Ishikawa (cell line): ENCODE data around the gene NUCKS1.

Source experiments
- CEBPB ChIP-seq: IDR thresholded peaks from 2 replicates; pipeline ENCODE4 v1.6.1; 2012
- CREB1 ChIP-seq: IDR thresholded peaks from 2 replicates; pipeline ENCODE4 v1.6.1; 2012; ENCODE audit warnings: low read depth
- EGR1 ChIP-seq: IDR thresholded peaks from 2 replicates; pipeline ENCODE4 v1.6.1; 2012
- EP300 ChIP-seq: IDR thresholded peaks from 2 replicates; pipeline ENCODE4 v1.6.1; 2012; ENCODE audit warnings: borderline replicate concordance
- FOXM1 ChIP-seq: IDR thresholded peaks from 2 replicates; pipeline ENCODE4 v1.6.1; 2012; ENCODE audit warnings: low read depth, borderline replicate concordance
- MAX ChIP-seq: IDR thresholded peaks from 2 replicates; pipeline ENCODE4 v1.6.1; 2012
- NFIC ChIP-seq: IDR thresholded peaks from 2 replicates; pipeline ENCODE4 v1.6.1; 2012
- RAD21 ChIP-seq: IDR thresholded peaks from 2 replicates; pipeline ENCODE4 v1.6.1; 2012; ENCODE audit warnings: low read depth
- REST ChIP-seq: IDR thresholded peaks from 2 replicates; pipeline ENCODE4 v1.6.1; 2012; ENCODE audit warnings: low read depth, mild to moderate bottlenecking
- TAF1 ChIP-seq: IDR thresholded peaks from 2 replicates; pipeline ENCODE4 v1.6.1; 2012; ENCODE audit warnings: low read depth, mild to moderate bottlenecking
- TCF12 ChIP-seq: IDR thresholded peaks from 2 replicates; pipeline ENCODE4 v1.6.1; 2012; ENCODE audit warnings: low read depth
- TEAD4 ChIP-seq: IDR thresholded peaks from 2 replicates; pipeline ENCODE4 v1.6.1; 2012
- USF1 ChIP-seq: IDR thresholded peaks from 2 replicates; pipeline ENCODE4 v1.6.1; 2012
- YY1 ChIP-seq: IDR thresholded peaks from 2 replicates; pipeline ENCODE4 v1.6.1; 2012; ENCODE audit warnings: low read depth
- ZBTB7A ChIP-seq: IDR thresholded peaks from 2 replicates; pipeline ENCODE4 v1.6.1; 2012; ENCODE audit warnings: low read depth

The NUCKS1 gene

DNA sequence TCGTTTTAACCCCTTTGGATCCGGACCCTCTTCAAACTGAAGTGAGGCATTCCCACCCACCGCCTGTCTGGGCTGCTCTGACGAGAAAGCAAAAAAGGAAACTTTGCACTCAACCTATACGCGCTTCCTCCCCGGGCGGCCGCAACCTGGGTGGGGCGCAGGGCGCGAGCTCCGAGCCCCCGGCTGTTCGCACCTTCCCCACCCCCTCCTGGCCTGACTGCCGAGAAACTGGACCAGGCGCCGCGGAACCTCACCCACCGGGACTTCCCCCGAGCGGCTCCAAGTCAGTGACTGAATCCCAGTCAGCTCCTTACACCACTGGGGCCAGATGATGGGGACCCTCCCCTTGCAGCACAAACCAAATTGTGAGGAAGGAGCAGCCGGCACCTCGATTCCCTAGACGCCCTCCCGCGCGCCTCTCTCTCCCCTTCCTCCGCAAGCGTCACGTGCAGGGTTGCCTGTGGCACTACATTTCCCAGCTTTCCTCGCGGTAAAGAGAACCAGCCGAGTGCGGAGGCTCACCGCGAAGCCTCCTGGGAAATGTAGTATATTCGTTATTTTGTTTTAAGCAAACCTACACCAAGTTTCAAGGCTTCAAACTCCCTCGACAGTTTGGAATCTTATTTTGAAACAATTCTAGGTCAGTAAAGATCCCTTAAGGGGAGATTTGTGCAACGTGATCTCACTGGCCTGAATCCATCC, 25.2 kb upstream of the NUCKS1 start, which contains the start of gene RAB29:
Gene RAB29 (minus strand): TSS at position 468 of the 702 bp plus-strand sequence. CDS start 526 bp downstream, outside the sequence.
- TF ChIP-seq TEAD4 (no peak), NFIC (no peak), MAX (peak; percentile 92), REST (no peak), FOXM1 (no peak), ZBTB7A (peak; percentile 69; the same call in 1 of the 2 replicates), USF1 (peak; percentile 98), CREB1 (no peak), TAF1 (peak; percentile 59), EP300 (no peak), CEBPB (no peak)

GRCh38 chr1:205774198-205775014, 24.4 kb upstream of the NUCKS1 start:
- no peak for TF ChIP-seq RAD21
- TF ChIP-seq USF1, result no peak
- TF ChIP-seq EP300, result no peak
- TF ChIP-seq CREB1, result no peak
- no peak for TF ChIP-seq YY1
- no peak for TF ChIP-seq REST
- no peak for TF ChIP-seq FOXM1
- no peak for TF ChIP-seq EGR1
- TF ChIP-seq TAF1, result no peak
- no peak for TF ChIP-seq NFIC
- no peak for TF ChIP-seq ZBTB7A
- no peak for TF ChIP-seq CEBPB
- TF ChIP-seq MAX, result no peak
- TF ChIP-seq TCF12, result no peak
- no peak for TF ChIP-seq TEAD4

DNA sequence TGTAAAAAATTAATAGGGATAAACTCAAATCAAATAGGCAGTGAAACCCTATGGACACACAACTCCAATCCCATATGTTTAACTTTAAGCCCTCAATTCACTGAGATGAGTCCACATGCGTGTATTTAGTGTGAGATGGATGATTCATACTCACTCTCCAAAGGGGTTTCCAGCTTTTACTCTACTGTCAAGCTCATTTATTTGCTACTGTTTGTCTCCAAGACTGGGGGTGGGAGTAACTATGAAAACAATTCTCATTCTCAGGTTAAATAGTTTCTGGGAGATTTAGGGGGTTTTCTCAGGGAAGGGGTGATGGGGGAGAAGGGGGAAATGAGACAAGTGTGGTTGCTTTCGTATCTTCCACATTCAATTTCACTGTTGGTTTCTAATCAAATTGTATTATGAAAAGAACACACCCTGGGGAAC, 22.6 kb upstream of the NUCKS1 start:
- TF ChIP-seq TCF12 (no peak), RAD21 (no peak), NFIC (no peak), MAX (no peak), CREB1 (no peak), EP300 (no peak), FOXM1 (no peak), REST (no peak), TEAD4 (no peak), EGR1 (no peak), TAF1 (no peak)

DNA sequence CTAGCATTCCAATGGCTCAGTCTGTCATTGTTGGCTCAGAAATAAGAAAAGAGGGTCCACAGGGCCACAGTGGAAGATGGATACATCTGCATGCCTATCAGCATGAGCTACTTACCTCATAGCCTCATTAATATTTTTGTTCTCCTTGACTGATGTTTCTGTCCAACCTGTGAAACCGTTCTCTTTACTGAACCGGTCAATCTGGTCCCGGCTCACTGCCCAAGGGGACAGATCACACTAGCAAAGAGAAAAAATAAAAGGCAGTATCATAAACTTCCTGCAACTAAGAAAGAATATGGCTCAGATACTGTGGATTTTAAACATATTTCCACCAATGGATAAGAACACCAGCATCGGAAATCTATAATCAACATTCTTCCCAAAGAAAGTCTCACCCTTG, 20.6 kb upstream of the NUCKS1 start:
- TF ChIP-seq EGR1 (no peak), MAX (no peak), CREB1 (no peak), USF1 (no peak), EP300 (no peak), YY1 (no peak), RAD21 (no peak), REST (no peak), TEAD4 (no peak), FOXM1 (no peak), TCF12 (no peak), TAF1 (no peak), ZBTB7A (no peak), CEBPB (no peak), NFIC (no peak)
